ENCODE data around the gene ZBTB47.

Gene ZBTB47

DNA sequence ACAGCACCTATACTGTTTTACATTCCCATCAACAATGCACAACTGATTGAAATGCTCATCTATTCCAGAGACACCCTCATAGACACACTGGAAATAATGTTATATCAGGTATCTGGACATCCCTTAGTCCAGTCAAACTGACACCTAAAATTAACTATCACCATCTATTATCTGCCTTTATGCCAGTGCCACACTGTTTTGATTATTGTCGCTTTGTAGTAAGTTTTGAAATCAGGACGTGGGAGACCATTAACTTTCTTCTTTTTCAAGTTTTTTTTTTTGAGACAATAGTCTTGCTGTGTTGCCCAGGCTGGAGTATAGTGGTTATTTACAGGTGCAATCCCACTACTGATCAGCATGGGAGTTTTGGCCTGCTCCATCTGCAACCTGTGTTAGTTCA lies 22.4 kb downstream of the ZBTB47 start:
- H3K27ac ChIP-seq (ENCODE audit: low read depth, low read length), result no peak overlapping the region
- H3K4me3 ChIP-seq (ENCODE audit: low read depth, low read length), result no peak overlapping the region
- H3K9ac ChIP-seq (ENCODE audit: low read depth, low read length), result no peak overlapping the region
- no peaks in the 10 kb centered on the region for H3K27me3 ChIP-seq (ENCODE audit: control insufficient read depth, insufficient read depth, low read length)
- no peaks in the 10 kb centered on the region for H3K36me3 ChIP-seq (ENCODE audit: control insufficient read depth, insufficient read depth, low read length)
- no peaks in the 10 kb centered on the region for H3K4me1 ChIP-seq (ENCODE audit: control insufficient read depth, insufficient read depth, low read length)
- H3K9me3 ChIP-seq (ENCODE audit: control insufficient read depth, insufficient read depth, low read length), result no peaks in the 10 kb centered on the region

DNA sequence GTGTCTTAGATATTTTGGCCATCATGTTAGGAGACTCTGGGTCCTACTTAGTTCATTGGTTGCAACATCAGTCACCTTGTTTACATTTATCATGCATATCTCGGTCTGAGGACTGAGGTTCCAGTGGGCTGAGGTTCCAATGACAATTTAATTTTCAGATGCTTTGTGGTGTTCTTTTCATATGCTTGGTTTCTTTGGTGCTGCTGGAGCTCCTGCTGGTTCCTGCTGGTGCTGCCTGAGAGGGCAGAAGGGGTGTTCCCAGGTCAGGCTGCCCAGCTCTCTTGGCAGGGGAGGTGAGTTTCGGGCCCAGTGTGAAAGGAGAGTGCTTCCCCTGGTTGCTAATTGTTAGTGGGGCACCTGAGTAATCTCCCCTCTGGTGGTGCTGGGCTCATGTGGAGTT lies 24.9 kb downstream of the ZBTB47 start:
- H3K9me3 ChIP-seq (ENCODE audit: control insufficient read depth, insufficient read depth, low read length), result no peaks in the 10 kb centered on the region
- no peak overlapping the region for H3K4me3 ChIP-seq (ENCODE audit: low read depth, low read length)
- no peaks in the 10 kb centered on the region for H3K36me3 ChIP-seq (ENCODE audit: control insufficient read depth, insufficient read depth, low read length)
- H3K27me3 ChIP-seq (ENCODE audit: control insufficient read depth, insufficient read depth, low read length), result no peaks in the 10 kb centered on the region
- no peak overlapping the region for H3K27ac ChIP-seq (ENCODE audit: low read depth, low read length)
- H3K4me1 ChIP-seq (ENCODE audit: control insufficient read depth, insufficient read depth, low read length), result no peaks in the 10 kb centered on the region
- H3K9ac ChIP-seq (ENCODE audit: low read depth, low read length), result no peak overlapping the region

DNA sequence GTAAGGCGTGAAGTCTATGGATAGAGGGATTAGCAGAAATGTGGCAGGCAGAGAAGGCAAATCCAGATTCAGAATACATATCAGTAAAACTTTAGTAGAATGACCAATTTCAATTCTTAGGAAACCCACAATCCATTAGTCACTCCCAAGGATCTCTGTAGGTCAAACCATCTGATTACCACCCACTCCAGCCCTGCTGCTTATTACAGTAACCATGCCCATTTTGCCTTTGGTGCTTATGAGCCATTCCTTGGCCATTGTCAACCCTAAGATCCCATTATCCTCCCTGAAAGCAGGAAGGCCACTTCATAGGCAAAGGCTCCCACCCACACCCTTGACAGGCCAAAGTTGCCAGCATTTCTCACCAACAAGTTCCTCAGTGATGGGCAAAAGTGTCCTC lies 26.8 kb downstream of the ZBTB47 start:
- Histone ChIP-seq H3K9ac (ENCODE audit: low read depth, low read length) (no peak overlapping the region), H3K9me3 (ENCODE audit: control insufficient read depth, insufficient read depth, low read length) (no peaks in the 10 kb centered on the region), H3K4me1 (ENCODE audit: control insufficient read depth, insufficient read depth, low read length) (no peaks in the 10 kb centered on the region), H3K27me3 (ENCODE audit: control insufficient read depth, insufficient read depth, low read length) (no peaks in the 10 kb centered on the region), H3K4me3 (ENCODE audit: low read depth, low read length) (no peak overlapping the region), H3K27ac (ENCODE audit: low read depth, low read length) (no peak overlapping the region), H3K36me3 (ENCODE audit: control insufficient read depth, insufficient read depth, low read length) (no peaks in the 10 kb centered on the region)

DNA sequence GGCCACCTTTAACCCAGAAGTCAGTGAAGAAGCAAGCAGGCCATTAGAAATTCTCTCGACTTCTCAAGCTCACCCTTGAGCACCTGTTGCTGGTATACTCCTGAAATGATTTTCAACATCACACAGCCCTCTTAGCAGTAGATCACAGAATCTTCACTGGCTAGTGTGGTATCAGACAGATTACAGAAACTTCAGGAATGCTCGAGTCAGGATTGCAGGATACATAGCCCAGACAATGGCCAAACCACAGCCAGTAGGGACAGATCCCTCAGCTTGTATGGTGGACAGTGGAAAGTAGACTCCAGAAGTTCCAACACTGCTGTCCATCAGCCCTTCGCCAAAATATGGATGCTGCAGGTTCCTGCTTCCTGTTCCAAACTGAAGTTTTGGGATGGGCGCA lies 27.3 kb downstream of the ZBTB47 start:
- no peaks in the 10 kb centered on the region for H3K4me1 ChIP-seq (ENCODE audit: control insufficient read depth, insufficient read depth, low read length)
- H3K27me3 ChIP-seq (ENCODE audit: control insufficient read depth, insufficient read depth, low read length), result no peaks in the 10 kb centered on the region
- no peak overlapping the region for H3K27ac ChIP-seq (ENCODE audit: low read depth, low read length)
- no peak overlapping the region for H3K9ac ChIP-seq (ENCODE audit: low read depth, low read length)
- no peaks in the 10 kb centered on the region for H3K36me3 ChIP-seq (ENCODE audit: control insufficient read depth, insufficient read depth, low read length)
- no peaks in the 10 kb centered on the region for H3K9me3 ChIP-seq (ENCODE audit: control insufficient read depth, insufficient read depth, low read length)
- H3K4me3 ChIP-seq (ENCODE audit: low read depth, low read length), result no peak overlapping the region

DNA sequence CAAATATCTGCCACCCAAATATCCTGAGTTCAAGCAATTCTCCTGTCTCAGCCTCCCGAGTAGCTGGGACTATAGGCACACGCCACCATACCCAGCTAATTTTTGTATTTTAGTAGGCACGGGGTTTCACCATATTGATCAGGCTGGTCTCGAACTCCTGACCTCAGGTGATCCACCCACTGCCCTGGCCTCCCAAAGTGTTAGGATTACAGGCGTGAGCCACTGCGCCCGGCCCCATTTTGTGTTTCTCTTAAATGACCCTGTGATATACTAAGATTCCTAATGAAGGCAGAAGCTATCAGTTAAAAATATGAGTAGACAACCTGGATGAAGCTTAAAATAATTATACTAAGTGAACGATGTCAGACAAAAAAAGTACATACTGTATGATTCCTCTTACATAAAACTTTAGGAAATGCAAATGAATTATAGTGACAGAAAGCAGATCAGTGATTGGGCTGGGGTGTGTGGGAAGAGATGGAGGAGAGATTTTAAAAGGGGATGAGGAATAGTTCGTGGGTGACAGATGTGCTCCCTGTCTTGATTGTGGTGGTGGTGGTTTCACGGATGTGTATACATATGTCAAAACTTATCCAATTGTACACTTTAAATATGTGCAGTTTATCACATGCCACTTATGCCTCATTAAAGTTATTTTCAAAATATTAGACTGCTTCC lies 28.0 kb downstream of the ZBTB47 start:
- Histone ChIP-seq H3K9ac (ENCODE audit: low read depth, low read length) (no peak overlapping the region), H3K4me3 (ENCODE audit: low read depth, low read length) (no peak overlapping the region), H3K9me3 (ENCODE audit: control insufficient read depth, insufficient read depth, low read length) (no peaks in the 10 kb centered on the region), H3K4me1 (ENCODE audit: control insufficient read depth, insufficient read depth, low read length) (no peaks in the 10 kb centered on the region), H3K36me3 (ENCODE audit: control insufficient read depth, insufficient read depth, low read length) (no peaks in the 10 kb centered on the region), H3K27me3 (ENCODE audit: control insufficient read depth, insufficient read depth, low read length) (no peaks in the 10 kb centered on the region), H3K27ac (ENCODE audit: low read depth, low read length) (no peak overlapping the region)

DNA sequence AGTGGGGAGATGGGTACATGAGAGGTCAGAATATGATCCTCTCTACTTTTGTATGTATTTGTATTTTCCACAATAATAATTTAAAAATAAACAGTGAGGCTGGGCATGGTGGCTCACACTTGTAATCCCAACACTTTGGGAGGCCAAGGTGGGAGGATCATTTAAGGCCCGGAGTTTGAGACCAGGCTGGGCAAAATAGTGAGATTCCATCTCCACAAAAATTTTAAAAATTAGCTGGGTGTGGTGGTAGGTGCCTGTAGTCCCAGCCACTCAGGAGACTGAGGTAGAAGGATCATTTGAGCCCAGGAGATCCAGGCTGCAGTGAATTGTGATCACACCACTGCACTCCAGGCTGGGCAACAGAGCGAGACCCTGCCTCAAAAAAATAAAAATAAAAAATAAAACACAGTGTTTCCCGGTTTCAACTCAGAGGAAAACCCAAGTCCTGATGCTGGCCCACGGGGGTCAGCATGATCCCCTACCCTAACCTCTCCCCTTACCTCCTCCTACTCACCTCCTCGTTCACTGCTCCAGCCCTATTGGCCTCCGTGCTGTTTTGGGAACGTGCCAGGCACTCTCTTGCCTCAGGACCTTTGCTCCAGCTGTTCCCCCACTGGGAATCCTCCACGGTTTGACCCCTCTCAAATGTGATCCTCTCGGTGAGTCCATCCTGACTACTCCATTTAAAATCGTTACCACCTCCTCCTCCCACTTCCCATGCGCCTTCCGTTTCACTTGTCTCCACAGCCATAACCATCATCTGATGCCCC lies 29.0 kb downstream of the ZBTB47 start:
- Histone ChIP-seq H3K9ac (ENCODE audit: low read depth, low read length) (no peak overlapping the region), H3K4me3 (ENCODE audit: low read depth, low read length) (no peak overlapping the region), H3K36me3 (ENCODE audit: control insufficient read depth, insufficient read depth, low read length) (no peaks in the 10 kb centered on the region), H3K27me3 (ENCODE audit: control insufficient read depth, insufficient read depth, low read length) (no peaks in the 10 kb centered on the region), H3K9me3 (ENCODE audit: control insufficient read depth, insufficient read depth, low read length) (no peaks in the 10 kb centered on the region), H3K4me1 (ENCODE audit: control insufficient read depth, insufficient read depth, low read length) (no peaks in the 10 kb centered on the region), H3K27ac (ENCODE audit: low read depth, low read length) (no peak overlapping the region)

DNA sequence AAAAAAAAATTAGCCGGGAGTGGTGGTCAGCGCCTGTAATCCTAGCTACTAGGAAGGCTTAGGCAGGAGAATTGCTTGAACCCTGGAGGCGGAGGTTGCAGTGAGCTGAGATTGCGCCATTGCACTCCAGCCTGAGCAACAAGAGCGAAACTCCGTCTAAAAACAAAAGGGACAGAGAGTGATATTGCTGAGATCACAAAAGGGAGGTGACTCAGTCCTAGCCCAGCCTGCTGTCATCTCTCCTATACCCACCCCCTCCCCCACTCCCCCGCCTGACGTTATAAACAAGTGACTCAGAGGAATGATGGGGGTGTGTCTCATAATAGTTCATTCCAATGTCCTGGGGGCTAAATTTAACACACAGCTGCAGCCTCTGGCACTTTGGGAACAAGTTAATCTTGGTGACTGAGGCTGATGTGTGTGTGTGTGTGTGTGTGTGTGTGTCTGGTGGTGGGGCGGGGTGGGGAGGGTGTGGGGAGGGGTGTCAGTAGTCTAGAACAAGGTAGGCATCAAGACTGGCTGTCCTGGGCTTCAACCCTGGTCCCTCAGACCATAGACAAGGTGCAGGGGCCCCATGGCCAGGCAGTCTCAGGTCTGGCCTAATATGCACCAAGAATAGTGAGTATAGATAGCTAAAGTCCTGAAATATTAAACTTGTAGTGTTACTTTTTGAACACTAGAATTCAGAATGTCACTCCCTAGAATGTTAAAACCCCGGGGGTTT lies 30.5 kb downstream of the ZBTB47 start:
- no peak overlapping the region for H3K9ac ChIP-seq (ENCODE audit: low read depth, low read length)

DNA sequence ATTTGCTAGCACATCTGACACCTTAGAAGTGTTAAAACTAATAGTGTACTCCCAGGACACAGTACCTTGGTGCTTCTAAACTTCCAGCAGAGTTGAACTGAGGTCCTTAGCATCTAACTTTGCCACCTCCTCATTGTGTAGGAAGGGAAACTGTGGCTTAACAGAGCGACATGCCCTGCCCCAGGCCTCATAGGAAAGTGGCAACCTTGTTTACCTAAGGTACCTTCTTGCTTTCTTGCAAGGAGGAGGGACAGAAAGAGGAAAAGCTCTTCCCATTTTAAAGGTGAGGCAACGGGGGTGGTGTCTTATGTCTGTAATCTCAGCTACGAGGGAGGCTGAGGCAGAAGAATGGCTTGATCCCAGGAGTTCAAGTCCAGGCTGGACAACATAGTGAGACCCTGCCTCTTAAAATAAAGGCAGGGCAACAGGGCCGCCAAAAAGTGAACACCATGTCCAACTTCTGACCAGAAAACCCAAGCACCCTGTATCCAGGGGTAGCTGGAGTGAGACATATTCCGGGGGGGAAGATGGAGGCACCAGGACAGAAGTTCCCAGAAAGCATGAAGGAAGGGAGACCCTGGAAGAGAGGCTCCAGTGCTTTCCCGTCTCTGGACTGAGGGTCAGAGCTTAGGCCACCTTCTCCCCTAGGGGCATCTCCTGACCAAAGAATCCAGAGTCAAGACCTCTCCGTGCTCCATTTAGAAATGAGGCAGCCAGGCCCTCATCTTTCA lies 31.3 kb downstream of the ZBTB47 start:
- Histone ChIP-seq H3K27ac (ENCODE audit: low read depth, low read length) (no peak overlapping the region), H3K27me3 (ENCODE audit: control insufficient read depth, insufficient read depth, low read length) (no peaks in the 10 kb centered on the region), H3K4me3 (ENCODE audit: low read depth, low read length) (no peak overlapping the region), H3K4me1 (ENCODE audit: control insufficient read depth, insufficient read depth, low read length) (no peaks in the 10 kb centered on the region), H3K36me3 (ENCODE audit: control insufficient read depth, insufficient read depth, low read length) (no peaks in the 10 kb centered on the region), H3K9me3 (ENCODE audit: control insufficient read depth, insufficient read depth, low read length) (no peaks in the 10 kb centered on the region), H3K9ac (ENCODE audit: low read depth, low read length) (no peak overlapping the region)

More for the DNA sequence above, 30.5 kb downstream of the ZBTB47 start:
- H3K27ac ChIP-seq (ENCODE audit: low read depth, low read length), result no peak overlapping the region
- no peaks in the 10 kb centered on the region for H3K4me1 ChIP-seq (ENCODE audit: control insufficient read depth, insufficient read depth, low read length)
- no peak overlapping the region for H3K4me3 ChIP-seq (ENCODE audit: low read depth, low read length)
- no peaks in the 10 kb centered on the region for H3K27me3 ChIP-seq (ENCODE audit: control insufficient read depth, insufficient read depth, low read length)
- no peaks in the 10 kb centered on the region for H3K36me3 ChIP-seq (ENCODE audit: control insufficient read depth, insufficient read depth, low read length)
- H3K9me3 ChIP-seq (ENCODE audit: control insufficient read depth, insufficient read depth, low read length), result no peaks in the 10 kb centered on the region

DNA sequence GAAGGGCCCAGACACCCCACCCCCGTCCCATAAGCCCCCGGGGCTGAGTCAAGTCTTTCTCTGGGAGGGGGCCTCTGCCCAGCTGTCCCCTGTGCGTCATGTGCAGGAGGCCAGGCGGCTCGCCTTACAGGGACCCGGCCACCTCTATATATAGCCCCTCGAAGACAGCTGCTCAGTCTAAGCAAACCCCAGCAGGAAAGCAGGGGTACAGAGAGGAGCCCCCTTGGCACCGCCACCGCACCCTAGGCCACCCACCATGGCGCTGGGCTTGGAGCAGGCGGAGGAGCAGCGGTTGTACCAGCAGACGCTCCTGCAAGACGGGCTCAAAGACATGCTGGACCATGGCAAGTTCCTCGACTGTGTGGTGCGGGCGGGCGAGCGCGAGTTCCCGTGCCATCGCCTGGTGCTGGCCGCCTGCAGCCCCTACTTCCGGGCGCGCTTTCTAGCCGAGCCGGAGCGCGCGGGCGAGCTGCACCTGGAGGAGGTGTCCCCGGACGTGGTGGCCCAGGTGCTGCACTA lies 31.9 kb downstream of the ZBTB47 start, which contains the start of gene KLHL40:
TSS of gene KLHL40 (plus strand) at position 175 of the 519 bp plus-strand sequence. CDS start at position 257, 82 bp downstream.
- Histone ChIP-seq H3K4me1 (ENCODE audit: control insufficient read depth, insufficient read depth, low read length) (no peaks in the 10 kb centered on the region), H3K36me3 (ENCODE audit: control insufficient read depth, insufficient read depth, low read length) (no peaks in the 10 kb centered on the region), H3K27me3 (ENCODE audit: control insufficient read depth, insufficient read depth, low read length) (no peaks in the 10 kb centered on the region), H3K27ac (ENCODE audit: low read depth, low read length) (no peak within 1 kb of the TSS), H3K4me3 (ENCODE audit: low read depth, low read length) (no peak within 1 kb of the TSS), H3K9ac (ENCODE audit: low read depth, low read length) (no peak within 1 kb of the TSS), H3K9me3 (ENCODE audit: control insufficient read depth, insufficient read depth, low read length) (no peaks in the 10 kb centered on the region)

DNA sequence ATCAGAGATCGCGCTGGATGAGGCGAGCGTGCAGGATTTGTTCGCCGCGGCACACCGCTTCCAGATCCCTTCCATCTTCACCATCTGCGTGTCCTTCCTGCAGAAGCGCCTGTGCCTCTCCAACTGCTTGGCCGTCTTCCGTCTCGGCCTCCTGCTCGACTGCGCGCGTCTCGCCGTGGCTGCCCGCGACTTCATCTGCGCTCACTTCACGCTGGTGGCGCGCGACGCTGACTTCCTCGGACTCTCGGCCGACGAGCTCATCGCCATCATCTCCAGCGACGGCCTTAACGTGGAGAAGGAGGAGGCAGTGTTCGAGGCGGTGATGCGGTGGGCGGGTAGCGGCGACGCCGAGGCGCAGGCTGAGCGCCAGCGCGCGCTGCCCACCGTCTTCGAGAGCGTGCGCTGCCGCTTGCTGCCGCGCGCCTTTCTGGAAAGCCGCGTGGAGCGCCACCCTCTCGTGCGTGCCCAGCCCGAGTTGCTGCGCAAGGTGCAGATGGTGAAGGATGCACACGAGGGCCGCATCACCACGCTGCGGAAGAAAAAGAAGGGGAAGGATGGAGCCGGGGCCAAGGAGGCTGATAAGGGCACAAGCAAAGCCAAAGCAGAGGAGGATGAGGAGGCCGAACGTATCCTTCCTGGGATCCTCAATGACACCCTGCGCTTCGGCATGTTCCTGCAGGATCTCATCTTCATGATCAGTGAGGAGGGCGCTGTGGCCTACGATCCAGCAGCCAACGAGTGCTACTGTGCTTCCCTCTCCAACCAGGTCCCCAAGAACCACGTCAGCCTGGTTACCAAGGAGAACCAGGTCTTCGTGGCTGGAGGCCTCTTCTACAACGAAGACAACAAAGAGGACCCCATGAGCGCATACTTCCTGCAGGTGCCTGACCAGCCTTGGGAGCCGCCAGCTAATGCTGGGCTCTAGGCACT lies 32.7 kb downstream of the ZBTB47 start:
- Histone ChIP-seq H3K9me3 (ENCODE audit: control insufficient read depth, insufficient read depth, low read length) (no peaks in the 10 kb centered on the region), H3K36me3 (ENCODE audit: control insufficient read depth, insufficient read depth, low read length) (no peaks in the 10 kb centered on the region), H3K4me1 (ENCODE audit: control insufficient read depth, insufficient read depth, low read length) (no peaks in the 10 kb centered on the region), H3K27ac (ENCODE audit: low read depth, low read length) (no peak overlapping the region), H3K4me3 (ENCODE audit: low read depth, low read length) (no peak overlapping the region), H3K27me3 (ENCODE audit: control insufficient read depth, insufficient read depth, low read length) (no peaks in the 10 kb centered on the region), H3K9ac (ENCODE audit: low read depth, low read length) (no peak overlapping the region)
